Spleen (tissue), 11 donors: ENCODE results near the gene IFNA5. TPM values are rescaled to one million over a fixed set of nuclear protein-coding genes. Genes with fewer than 3 reads are reported as not detected.

Experiments
- DNase-seq: peaks from one replicate; pipeline ENCODE4 v3.0.0-alpha.2; 2020
- H3K27ac ChIP-seq, 8 donors: fragments of 200-600 bp; sonication (generic) in 7 of 8; 1 replicate in 4 of 8; 2 replicates in 4 of 8; pipeline versions ENCODE4 v1.5.0 to v1.8.0; 2016 to 2021; ENCODE audit warnings: inconsistent platforms in 4 of 8, mild to moderate bottlenecking in 4 of 8, moderate library complexity in 1 of 8
- H3K27me3 ChIP-seq, 7 donors: fragments of 200-600 bp; sonication (generic) in 6 of 7; replicated peaks in 1 of 7; 1 replicate in 4 of 7; 2 replicates in 3 of 7; pipeline versions ENCODE4 v1.5.0 to v1.8.0; 2016 to 2021; ENCODE audit warnings: inconsistent platforms in 3 of 7, mild to moderate bottlenecking in 1 of 7
- H3K36me3 ChIP-seq, 6 donors: fragments of 200-600 bp; sonication (generic) in 5 of 6; 1 replicate in 4 of 6; 2 replicates in 2 of 6; pipeline versions ENCODE4 v1.5.0 to v1.8.0; 2016 to 2021; ENCODE audit warnings: inconsistent platforms in 2 of 6
- H3K4me1 ChIP-seq, 6 donors: fragments of 200-600 bp; sonication (generic) in 5 of 6; 1 replicate in 3 of 6; 2 replicates in 3 of 6; pipeline versions ENCODE4 v1.5.0 to v1.8.0; 2016 to 2021; ENCODE audit warnings: inconsistent platforms in 3 of 6
- H3K4me3 ChIP-seq, 8 donors: fragments of 200-600 bp; sonication (generic) in 7 of 8; 1 replicate in 4 of 8; 2 replicates in 4 of 8; pipeline versions ENCODE4 v1.5.0 to v1.8.0; 2016 to 2021; ENCODE audit warnings: inconsistent platforms in 4 of 8, mild to moderate bottlenecking in 4 of 8, moderate library complexity in 2 of 8
- H3K9me3 ChIP-seq, 8 donors: fragments of 200-600 bp; sonication (generic) in 7 of 8; 1 replicate in 4 of 8; 2 replicates in 4 of 8; pipeline versions ENCODE4 v1.5.0 to v1.8.0; 2016 to 2021; ENCODE audit warnings: inconsistent platforms in 4 of 8
- POLR2A ChIP-seq, 3 donors: fragments of 450-650 bp; IDR thresholded peaks; one replicate each; pipeline ENCODE4 v1.5.1; 2017; ENCODE audit warnings: antibody characterized with exemption in 3 of 3, mild to moderate bottlenecking in 1 of 3
- POLR2AphosphoS5 ChIP-seq, 3 donors: sonication (generic); formaldehyde crosslinking; IDR thresholded peaks; one replicate each; pipeline ENCODE4 v1.5.1; 2017; ENCODE audit warnings: antibody characterized with exemption in 3 of 3
- WGBS, 5 donors: extraction: QIAGEN DNeasy Blood & Tissue Kit in 3 of 5; methylation state at CpG; one replicate each; pipeline versions ENCODE4 v1.1.5 to v1.1.7; 2013 to 2018; 5-methylcytosine and 5-hydroxymethylcytosine counted together
- intact Hi-C: fragments of 100-400 bp; cut with DNase I; formaldehyde crosslinking; loops from one replicate; pipeline ENCODE4 v1.15.0; 2023; ENCODE audit warnings: low total_unique reads
- polyA plus RNA-seq, 3 donors: library from polyadenylated mRNA; stranded (reverse); fragments of 200-250 nt; gene quantifications; one replicate each; pipeline ENCODE4 v1.2.1, GENCODE V29; 2013
- total RNA-seq, 7 donors: library from RNA; depleted of rRNA in 3 of 7; stranded (reverse); fragments of >200 nt in 3 of 7; fragmentation: NEBNext Ultra II Directional in 4 of 7; extraction: Animal tissue kit (Norgen Biotek cat#: 25700) in 4 of 7; gene quantifications; one replicate each; pipeline versions ENCODE4 v1.1.0 to v1.2.1, GENCODE V29; 2016 to 2021
- TF ChIP-seq, protein P1 (sequence below), 11 experiments: fragments of 200-600 bp in 7 of 11; fragments of 450-650 bp in 4 of 11; sonication (generic) in 4 of 11; IDR thresholded peaks in 8 of 11; conservative IDR thresholded peaks in 3 of 11; 1 replicate in 7 of 11; 2 replicates in 4 of 11; pipeline versions ENCODE4 v1.4.0 to v1.8.0; 2016 to 2021; ENCODE audit warnings: antibody characterized with exemption in 11 of 11, inconsistent platforms in 4 of 11, mild to moderate bottlenecking in 1 of 11
- donor health status: healthy with polysubstance abuse.
- donor health status: DM: no; HTN: no; CAD: no; lungs with moderate emphysema.
- donor health status: DM: no; HTN: no; CAD: no.
- donor health status: Bipolar disorder and iron deficiency.
- donor health status: healthy.
- donor health status: DM: no; HTN: no; CAD: no.
- donor health status: DM: yes; HTN: yes; CAD: no.

IFNA5 gene
- total and polyA plus RNA-seq, 10 donors = 1.2 TPM; not detected in 9

DNA sequence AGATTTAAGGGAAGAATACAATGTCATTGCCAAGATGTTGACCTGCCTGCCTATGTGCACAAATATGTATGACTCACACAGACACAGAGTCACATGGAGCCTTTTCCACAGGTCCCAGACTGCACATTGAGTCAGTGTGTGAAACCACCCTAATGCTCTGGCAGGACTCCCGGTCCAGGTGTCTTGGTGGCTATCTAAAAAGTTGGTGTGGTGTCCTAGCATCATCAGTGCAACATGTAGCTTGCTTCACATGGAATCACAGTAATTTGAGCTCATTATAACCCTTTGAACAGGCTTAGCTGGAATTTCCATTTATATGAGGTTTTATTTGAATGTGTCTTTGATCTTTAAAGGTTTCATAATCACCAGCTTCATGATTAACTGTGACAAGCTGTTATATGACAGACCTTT lies 10.7 kb downstream of the IFNA5 start:
- intact Hi-C loops = no loop called here
- Histone ChIP-seq H3K27ac (no peak overlapping the region), H3K27me3 (peaks cover 0 to 5% (median 0%) of the 10 kb centered on the region in 7 donors), H3K36me3 (no peaks in the 10 kb centered on the region), H3K4me3 (no peak overlapping the region), H3K4me1 (peaks cover 0 to 14% (median 0%) of the 10 kb centered on the region in 6 donors), H3K9me3 (no peaks in the 10 kb centered on the region)
- TF ChIP-seq POLR2A (IDR thresholded peaks at IDR 0.05) (no peak), POLR2AphosphoS5 (IDR thresholded peaks at IDR 0.05) (no peak)
- TF ChIP-seq, protein P1, sequence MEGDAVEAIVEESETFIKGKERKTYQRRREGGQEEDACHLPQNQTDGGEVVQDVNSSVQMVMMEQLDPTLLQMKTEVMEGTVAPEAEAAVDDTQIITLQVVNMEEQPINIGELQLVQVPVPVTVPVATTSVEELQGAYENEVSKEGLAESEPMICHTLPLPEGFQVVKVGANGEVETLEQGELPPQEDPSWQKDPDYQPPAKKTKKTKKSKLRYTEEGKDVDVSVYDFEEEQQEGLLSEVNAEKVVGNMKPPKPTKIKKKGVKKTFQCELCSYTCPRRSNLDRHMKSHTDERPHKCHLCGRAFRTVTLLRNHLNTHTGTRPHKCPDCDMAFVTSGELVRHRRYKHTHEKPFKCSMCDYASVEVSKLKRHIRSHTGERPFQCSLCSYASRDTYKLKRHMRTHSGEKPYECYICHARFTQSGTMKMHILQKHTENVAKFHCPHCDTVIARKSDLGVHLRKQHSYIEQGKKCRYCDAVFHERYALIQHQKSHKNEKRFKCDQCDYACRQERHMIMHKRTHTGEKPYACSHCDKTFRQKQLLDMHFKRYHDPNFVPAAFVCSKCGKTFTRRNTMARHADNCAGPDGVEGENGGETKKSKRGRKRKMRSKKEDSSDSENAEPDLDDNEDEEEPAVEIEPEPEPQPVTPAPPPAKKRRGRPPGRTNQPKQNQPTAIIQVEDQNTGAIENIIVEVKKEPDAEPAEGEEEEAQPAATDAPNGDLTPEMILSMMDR (IDR thresholded peaks at IDR 0.05 in 8 of 11, conservative IDR thresholded peaks at IDR 0.05 in 3 of 11) = no peak
- 62 to 82% (median 80%) methylated on average over 1 of the region's 1 CpG for WGBS, 5 donors
- no peak for DNase-seq

DNA sequence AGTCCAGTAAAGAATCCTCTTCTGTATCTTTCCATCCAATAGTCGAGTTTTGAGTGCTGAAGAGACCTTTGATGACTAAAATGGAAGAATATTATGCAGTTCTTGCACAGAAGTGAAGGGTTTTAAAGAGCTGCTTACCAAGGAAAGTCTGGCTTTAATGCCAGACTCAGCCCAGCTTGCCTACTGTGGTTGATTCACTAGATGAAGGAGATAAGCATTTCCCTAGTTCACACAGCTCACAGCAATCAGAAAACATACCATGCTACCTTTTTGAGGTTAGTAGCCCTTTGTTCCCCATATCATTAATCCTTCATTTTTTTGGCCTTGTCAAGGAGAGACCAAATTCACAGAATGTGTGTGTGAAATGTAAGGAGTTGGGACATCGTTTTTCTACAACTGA lies 15.3 kb downstream of the IFNA5 start:
- H3K27me3 ChIP-seq = peaks cover 0 to 8% (median 3%) of the 10 kb centered on the region in 7 donors
- no peak overlapping the region for H3K27ac ChIP-seq
- 19 to 35% (median 29%) methylated on average over 2 of the region's 2 CpGs for WGBS, 5 donors
- H3K36me3 ChIP-seq = no peaks in the 10 kb centered on the region
- H3K9me3 ChIP-seq = peaks cover 0 to 4% (median 0%) of the 10 kb centered on the region in 8 donors
- TF ChIP-seq, protein P1 (IDR thresholded peaks at IDR 0.05 in 8 of 11, conservative IDR thresholded peaks at IDR 0.05 in 3 of 11) = no peak
- TF ChIP-seq POLR2AphosphoS5 (IDR thresholded peaks at IDR 0.05) (no peak), POLR2A (IDR thresholded peaks at IDR 0.05) (no peak)
- peaks cover 0 to 11% (median 0%) of the 10 kb centered on the region in 6 donors for H3K4me1 ChIP-seq
- intact Hi-C loops = no loop called here
- DNase-seq = no peak
- H3K4me3 ChIP-seq = no peak overlapping the region

DNA sequence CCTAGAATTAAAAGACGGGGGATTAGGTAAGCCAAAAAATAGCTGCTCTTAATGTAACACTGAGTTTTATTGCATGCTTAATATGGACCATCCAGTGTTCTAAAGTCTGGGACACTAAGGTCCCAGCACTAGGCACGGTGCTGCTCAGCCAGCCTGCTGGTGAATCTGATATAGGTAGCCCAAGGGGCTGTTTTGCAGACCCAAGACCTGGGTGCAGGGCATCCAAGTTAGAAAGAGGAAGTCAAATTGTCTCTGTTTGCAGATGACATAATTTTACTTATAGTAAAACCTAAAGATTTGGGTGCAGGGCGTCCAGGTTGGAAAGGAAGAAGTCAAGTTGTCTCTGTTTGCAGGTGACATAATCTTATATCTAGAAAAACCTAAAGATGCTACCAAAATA lies 17.8 kb downstream of the IFNA5 start:
- Histone ChIP-seq H3K4me3 (no peak overlapping the region), H3K27ac (peak overlapping the region in 1 of 8 donors; percentile 21), H3K36me3 (no peaks in the 10 kb centered on the region), H3K27me3 (peaks cover 0 to 8% (median 3%) of the 10 kb centered on the region in 7 donors), H3K9me3 (peaks cover 0 to 4% (median 0%) of the 10 kb centered on the region in 8 donors), H3K4me1 (peaks cover 0 to 10% (median 0%) of the 10 kb centered on the region in 6 donors)
- WGBS, 5 donors = 61 to 77% (median 70%) methylated on average over 3 of the region's 3 CpGs
- TF ChIP-seq POLR2A (IDR thresholded peaks at IDR 0.05) = no peak
- TF ChIP-seq, protein P1 (IDR thresholded peaks at IDR 0.05 in 8 of 11, conservative IDR thresholded peaks at IDR 0.05 in 3 of 11) = no peak
- no peak for TF ChIP-seq POLR2AphosphoS5 (IDR thresholded peaks at IDR 0.05)
- no peak for DNase-seq
- intact Hi-C loops = no loop called here

GRCh38 chr9:21286659-21287058 lies 18.5 kb downstream of the IFNA5 start:
- Histone ChIP-seq H3K27me3 (peaks cover 0 to 8% (median 3%) of the 10 kb centered on the region in 7 donors), H3K4me1 (peaks cover 0 to 10% (median 0%) of the 10 kb centered on the region in 6 donors), H3K36me3 (no peaks in the 10 kb centered on the region), H3K9me3 (peaks cover 0 to 4% (median 0%) of the 10 kb centered on the region in 8 donors), H3K27ac (peak overlapping the region in 1 of 8 donors; percentile 21), H3K4me3 (no peak overlapping the region)
- intact Hi-C loops = no loop called here
- TF ChIP-seq, protein P1 (IDR thresholded peaks at IDR 0.05 in 8 of 11, conservative IDR thresholded peaks at IDR 0.05 in 3 of 11) = no peak
- no peak for TF ChIP-seq POLR2A (IDR thresholded peaks at IDR 0.05)
- TF ChIP-seq POLR2AphosphoS5 (IDR thresholded peaks at IDR 0.05) = no peak
- no peak for DNase-seq
- 55 to 72% (median 68%) methylated on average over 5 of the region's 5 CpGs for WGBS, 5 donors
